Stimulated activated CD8-positive, alpha-beta memory T cell treated with anti-CD3 and anti-CD28 coated beads, Interleukin-15, amount 100 ng/mL, for 48 hours (primary cell): ENCODE data around the gene CSPG4.
"Not testable (repeated sequence)": the region's sequence is repeated elsewhere in the genome, so short reads cannot be mapped to it uniquely, and the experiment has no call there.

Source experiments
- DNase-seq, 2 donors: peaks; one replicate each; pipeline ENCODE4 v3.0.0-alpha.2; 2020; ENCODE audit warnings: low read depth in 2 of 2

The CSPG4 gene

GRCh38 chr15:75712668-75713337, at the start of gene CSPG4:
Gene CSPG4 (minus strand): TSS chr15:75712848. CDS start chr15:75712755, 93 bp downstream.
- no peak for DNase-seq

DNA sequence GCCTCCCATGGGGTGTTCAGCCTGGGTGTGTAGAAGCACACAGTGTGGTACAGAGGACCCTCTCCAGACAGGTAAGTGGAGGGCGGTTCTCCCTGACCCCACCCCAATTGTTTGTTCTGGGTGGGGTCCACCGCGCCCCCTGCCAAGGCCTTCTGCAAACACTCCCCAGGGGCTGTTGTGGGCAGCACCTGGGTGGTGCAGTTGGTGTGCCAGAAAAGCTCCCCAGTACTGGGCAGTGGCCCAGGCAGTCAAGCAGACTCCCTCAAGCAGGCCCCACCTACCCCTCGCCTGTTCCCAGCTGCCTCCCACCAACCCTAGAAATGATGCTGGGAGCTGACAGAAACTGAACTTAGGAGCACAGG, 49.7 kb upstream of the CSPG4 start:
- not testable (repeated sequence) for DNase-seq

- DNase-seq: no peak
These were observed 49.1 kb upstream of the CSPG4 start for GRCh38 chr15:75761446-75762356.

DNA sequence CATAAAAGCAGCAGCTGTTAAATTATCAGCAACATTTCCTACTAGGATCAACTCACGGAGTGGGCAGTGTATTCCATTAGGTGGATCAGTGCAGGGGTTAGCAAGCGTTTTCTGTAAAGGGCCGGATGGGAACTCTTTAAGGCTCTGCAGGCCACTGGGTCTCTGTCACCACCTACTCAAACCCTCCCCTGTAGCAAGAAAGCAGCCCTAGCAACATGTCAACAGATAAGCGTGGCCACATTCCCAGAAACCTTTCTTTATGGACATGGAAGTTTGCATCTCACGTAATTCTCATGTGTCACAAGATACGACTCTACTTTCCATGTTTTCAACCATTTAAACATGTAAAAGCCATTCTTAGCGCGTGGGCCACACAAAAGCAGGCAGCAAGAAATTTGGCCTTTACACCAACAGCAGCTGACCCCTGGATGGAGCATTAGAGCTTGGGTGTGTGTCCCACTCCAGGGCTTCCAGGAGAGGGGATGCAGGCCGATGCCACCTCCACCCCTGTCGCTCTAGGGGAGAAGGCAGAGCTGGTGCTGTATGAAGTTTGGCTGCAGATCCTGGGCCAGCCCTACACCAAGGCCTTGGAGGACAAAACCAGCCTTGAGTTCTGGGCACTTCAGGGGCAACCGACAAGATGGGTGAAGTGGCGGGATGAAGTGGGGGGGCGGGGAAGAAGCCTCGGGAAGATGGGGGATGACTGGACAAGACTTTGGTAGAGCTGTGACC, 48.2 kb upstream of the CSPG4 start:
- DNase-seq: no peak

GRCh38 chr15:75760131-75760520, 47.5 kb upstream of the CSPG4 start:
- DNase-seq: not testable (repeated sequence)

DNA sequence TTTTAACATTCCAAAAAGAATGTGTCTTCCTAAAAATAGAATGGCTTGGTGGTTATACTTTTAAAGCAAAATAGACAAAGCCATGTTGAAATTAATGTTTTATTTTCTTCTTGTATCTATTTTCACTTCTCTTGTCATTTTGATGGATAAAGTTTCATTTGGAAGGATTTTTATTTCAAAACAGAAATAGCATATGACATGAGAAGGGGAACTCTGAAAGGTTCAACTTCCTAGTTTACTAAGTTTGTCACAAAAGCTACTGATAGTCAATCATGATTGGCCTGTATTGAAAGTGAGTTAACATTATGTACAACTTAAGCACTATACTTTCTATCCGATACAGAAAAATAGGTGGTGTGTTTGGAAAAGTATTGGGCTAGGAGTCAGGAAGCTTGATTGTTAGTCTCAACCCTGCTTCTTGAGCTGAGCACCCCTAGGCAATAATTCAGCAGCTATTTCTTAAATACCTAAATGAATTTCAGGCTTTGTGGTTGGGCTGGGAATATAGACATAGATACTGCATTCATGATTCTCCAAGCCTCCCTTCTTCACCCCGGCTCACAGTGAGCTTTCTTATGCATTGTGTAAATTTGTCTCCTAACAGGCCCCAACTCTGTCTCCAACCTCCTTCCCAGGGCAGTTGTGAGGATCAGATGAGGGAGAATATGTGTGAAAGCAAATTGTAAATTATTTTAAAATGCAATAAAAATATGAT, 46.9 kb upstream of the CSPG4 start:
- DNase-seq: no peak

DNA sequence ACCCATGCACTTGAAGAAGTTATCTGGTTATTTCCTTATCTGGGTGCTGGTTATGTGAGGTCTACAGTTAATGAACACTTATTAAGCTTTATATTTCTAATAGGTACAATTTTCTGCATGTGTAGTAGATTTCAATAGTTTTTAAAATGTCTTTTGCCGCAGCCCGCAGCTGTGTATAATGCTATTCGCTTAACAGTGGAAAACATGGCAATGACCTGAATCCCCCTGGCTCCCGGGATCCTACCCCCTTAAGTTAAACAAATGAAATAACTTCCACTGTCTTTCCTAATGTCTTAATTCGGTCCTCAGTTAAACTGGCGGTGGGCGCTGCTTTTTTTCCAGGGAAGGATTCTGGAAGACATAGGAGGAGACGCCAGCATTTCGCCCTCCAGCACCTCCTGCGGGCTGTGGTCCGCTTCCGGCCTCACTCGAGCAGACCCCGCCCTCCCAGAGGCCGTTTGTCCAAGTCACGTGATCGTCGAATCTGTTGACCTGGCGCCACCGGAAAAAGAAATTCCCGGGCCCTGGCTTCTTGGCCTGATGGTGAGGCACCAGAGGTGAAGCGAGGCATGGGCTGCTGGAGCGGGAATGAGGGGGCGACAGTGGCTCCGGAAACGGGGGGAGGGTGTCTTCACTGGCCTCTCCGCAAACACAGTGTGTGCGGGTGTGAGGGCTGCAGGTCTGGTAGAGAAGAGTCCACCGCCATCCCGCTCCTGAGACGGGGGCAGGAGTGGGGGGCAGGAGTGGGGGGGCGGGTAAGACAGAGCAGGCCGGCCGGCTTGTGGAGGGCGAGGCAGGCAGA, 45.6 kb upstream of the CSPG4 start:
- peak; percentile 43 to 49 for DNase-seq

DNA sequence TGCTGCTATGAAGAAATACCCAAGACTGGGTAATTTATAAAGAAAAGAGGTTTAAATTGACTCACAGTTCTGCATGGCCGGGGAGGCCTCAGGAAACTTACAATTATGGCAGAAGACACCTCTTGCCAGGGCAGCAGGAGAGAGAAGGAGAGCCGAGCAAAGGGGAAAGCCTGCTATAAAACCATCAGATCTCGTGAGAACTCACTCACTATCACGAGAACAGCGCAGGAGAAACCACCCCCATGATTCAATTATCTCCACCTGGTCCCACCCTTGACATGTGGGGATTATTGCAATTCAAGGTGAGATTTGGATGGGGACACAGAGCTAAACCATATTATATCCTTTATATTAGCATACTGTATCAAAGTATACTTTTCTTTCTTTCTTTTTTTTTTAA, 42.2 kb upstream of the CSPG4 start:
- DNase-seq: not testable (repeated sequence)

DNA sequence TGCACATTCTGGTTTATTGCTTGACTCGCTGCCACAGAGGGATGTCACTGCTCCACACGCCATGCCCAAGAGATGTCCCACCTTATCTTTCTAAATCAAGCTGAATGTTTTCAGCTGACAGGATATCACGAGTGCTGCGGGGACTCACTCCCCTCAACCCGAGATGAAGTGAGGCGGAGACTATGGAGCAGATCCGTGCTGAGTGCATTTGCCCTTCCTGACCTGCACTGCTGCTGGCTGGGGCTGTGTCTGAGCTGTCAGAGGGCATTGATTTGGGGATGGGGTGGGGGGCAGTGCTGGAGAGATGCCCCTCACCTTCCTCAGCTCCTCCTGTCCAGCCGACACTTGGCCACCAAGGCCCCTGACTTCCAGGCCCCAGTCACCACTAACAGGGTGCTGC, 40.5 kb upstream of the CSPG4 start:
- DNase-seq: no peak

GRCh38 chr15:75751891-75752290, 39.2 kb upstream of the CSPG4 start:
- no peak for DNase-seq

DNA sequence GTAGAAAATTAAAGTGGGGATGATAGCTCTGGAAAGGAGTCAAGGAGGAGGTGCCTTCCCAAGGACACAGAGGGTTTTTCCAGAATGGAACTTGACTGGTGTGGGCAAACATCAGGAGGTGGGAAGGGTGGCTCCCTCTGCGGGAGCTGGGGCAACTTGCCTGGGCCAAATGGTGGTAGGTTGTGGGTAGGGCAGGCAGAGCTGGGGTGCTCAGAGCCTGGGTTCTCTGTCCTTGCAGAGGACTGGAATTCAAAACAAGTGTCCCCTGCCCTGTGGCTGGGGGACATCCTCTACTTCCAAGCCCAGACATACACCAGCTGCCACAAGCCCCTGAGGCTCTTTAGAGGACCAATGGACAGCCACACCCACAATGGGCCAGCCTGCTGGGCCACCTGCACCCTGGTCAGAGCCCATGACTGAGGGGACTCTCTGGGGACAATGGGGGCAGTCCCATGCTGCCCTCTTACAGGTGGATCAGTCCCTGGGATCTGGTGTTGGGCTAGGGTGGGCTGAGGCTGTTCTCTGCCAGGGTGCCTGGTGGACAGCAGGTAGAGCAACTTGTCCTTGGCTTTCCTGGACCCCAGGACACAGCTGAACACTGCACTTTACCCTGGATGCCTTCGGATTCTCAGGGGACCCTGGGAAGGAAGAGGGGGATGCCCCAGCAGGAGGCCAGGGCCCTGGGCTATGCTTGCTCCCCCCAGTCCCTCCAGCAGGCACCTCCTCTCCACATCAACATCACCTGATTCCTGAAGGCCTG, 38.6 kb upstream of the CSPG4 start:
- no peak for DNase-seq

- no peak for DNase-seq
These were observed 37.8 kb upstream of the CSPG4 start for GRCh38 chr15:75750261-75751050.

DNA sequence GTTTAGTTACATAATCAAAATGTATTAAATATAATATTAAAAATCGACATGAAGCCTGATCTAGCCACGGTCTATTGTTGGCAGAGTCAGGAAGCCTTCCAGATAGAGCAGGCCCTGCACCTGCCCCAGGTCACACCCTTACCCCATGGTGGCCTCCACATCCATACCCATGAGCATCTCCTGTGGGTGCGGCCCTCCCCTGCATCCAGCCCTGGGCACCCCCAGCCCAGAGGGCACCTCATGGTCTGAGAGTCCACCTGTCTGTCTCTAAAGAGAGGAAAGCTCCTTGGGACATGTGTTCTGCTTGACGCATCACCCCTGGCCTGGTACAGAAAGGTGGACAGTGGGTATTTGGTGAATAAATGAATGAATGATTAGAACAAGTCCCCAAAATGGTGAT, 37.2 kb upstream of the CSPG4 start:
- no peak for DNase-seq

DNA sequence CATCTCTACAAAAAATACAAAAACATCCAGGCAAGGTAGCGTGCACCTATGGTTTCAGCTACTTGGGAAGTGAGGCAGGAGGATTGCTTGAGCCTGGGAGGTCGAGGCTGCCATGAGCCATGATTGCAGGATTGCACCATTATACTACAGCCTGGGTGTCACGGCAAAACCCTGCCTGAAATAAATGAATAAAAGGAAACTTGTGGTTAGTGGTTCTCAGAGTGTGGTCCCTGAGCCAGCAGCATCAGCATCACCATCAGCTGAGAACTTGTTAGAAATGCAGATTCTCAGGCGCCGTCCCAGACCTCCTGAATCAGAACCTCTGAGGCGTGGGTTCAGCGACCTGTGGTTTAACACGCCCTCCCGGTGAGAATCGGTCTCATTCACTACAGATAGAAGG, 36.2 kb upstream of the CSPG4 start:
- DNase-seq: peak; percentile 47 to 59

GRCh38 chr15:75747121-75747520, 34.5 kb upstream of the CSPG4 start:
- DNase-seq: not testable (repeated sequence)

DNA sequence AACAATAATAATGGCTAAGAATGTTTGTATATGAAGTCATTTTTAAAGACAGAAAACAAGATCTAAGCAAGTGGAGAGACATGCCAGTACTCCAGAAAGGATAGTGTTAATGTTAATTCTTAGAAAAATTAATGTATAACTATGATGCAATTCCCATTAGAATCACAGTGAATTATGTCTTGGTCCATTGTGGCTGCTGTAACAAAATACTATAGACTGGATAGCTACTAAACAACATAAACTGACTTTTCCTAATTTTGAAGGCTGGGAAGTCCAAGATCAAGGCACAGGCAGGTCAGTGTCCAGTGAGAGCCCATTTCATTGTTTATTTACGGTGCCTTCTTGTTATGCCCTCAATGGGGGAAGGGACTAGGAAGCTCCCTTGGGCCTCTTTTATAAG, 32.7 kb upstream of the CSPG4 start:
- DNase-seq: no peak

DNA sequence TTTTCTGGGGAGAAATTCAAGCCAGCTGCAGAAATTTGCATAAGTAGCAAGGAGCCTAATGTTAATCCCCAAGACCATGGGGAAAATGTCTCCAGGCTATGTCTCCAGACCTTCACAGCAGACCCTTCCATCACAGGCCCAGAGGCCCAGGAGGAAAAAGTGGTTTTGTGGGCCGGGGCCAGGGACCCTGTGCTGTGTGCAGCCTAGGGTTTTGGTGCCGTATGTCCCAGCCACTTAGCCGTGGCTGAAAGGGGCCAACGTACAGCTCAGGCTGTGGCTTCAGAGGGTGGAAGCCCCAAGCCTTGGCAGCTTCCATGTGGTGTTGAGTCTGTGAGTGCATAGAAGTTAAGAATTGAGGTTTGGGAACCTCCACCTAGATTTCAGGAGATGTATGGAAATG, 29.7 kb upstream of the CSPG4 start:
- DNase-seq: not testable (repeated sequence)

DNA sequence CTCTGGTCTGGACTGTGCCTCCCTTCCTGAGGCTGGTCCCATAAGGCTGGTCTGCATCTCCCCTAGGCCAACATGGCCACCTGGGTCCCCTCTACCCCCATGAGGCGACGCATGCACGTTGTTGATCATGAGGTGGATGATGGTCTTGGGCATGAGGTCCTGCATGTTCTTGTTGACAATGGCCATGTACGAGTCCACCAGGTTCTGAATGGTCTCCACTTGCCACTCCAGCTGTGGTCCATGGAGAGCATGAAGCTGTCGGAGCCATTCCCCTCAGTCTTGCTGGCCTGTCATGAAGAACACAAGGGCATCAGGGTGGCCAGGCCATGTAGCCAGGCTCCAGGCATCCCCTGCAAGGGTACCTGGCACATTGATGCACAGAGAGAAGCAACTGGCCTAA, 27.1 kb upstream of the CSPG4 start:
- no peak for DNase-seq

- peak; percentile 80 to 84 for DNase-seq
These were observed 26.1 kb upstream of the CSPG4 start for GRCh38 chr15:75738647-75739325.
